Lung microvascular endothelial cell (primary cell): ENCODE results near the gene CREBRF. TPM values are rescaled to one million over a fixed set of nuclear protein-coding genes. Genes with fewer than 3 reads are reported as not detected.
A peak's percentile ranks its signal among the peaks of the same experiment; 100 is the strongest.
"Not testable (repeated sequence)": the region's sequence is repeated elsewhere in the genome, so short reads cannot be mapped to it uniquely, and the experiment has no call there.

Experiments
- DNase-seq, 2 donors: peaks; one replicate each; pipeline versions ENCODE4 v3.0.0 to v3.0.0-alpha.2; 2010; ENCODE audit warnings: low read depth in 2 of 2
- total RNA-seq: library from RNA; depleted of rRNA; stranded (reverse); fragments of >200 nt; gene quantifications from 2 replicates; pipeline ENCODE4 v1.2.1, GENCODE V29; 2014

CREBRF gene
- total RNA-seq, 1 donor from 2014 or later, result 26.4 TPM

- DNase-seq, result no peak
Measured at GRCh38 chr5:173078878-173079277, 22.7 kb downstream of the CREBRF start.

DNA sequence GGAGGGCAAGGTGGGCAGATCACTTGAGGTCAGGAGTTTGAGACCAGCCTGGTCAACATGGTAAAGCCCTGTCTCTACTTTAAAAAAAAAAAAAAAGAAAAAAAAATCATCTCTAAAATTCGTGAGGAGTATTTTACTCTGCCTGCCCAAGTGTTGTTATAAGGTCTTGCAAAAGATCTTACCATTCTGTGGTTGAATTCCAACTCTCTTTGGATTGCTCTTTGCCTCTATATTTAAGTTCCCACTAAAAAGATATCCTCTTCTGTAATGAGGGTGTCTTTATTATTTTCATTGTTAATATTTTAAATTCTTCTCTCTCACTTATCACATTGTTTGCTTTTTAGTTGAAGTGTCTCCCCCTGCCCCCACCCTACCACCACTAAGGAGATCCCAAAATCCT lies 33.4 kb downstream of the CREBRF start:
- no peak for DNase-seq

GRCh38 chr5:173090639-173091038 lies 34.5 kb downstream of the CREBRF start:
- DNase-seq, result no peak

- DNase-seq, result no peak
Measured at GRCh38 chr5:173091981-173092380, 35.8 kb downstream of the CREBRF start.

GRCh38 chr5:173093606-173094005 lies 37.5 kb downstream of the CREBRF start:
- no peak for DNase-seq

DNA sequence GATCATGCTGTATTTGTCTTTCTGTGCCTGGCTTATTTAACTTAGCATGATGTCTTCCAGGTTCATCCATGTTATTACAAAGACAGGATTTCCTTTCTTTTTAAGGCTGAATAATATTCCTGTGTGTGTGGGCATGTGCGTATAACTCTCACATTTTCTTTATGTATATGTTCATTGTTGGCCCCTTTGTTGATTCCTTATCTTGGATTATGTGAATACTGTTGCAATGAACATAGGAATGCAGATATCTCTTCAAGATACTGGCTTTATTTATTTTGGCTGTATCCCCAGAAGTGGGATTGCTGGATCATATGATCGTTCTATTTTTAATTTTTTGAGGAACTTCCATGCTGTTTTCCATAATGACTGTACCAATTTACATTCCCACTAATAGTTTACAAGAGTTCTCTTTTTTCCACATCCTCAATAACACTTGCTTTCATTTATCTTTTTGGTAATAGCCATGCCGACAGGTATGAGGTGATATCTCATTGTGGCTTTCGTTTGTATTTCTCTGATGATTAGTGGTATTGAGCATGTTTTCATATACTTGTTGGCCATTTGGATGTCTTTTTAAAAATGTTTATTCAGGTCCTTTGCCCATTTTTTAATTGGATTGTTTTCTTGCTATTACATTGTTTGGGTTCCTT lies 38.0 kb downstream of the CREBRF start:
- DNase-seq, result peak; percentile 40 to 81

GRCh38 chr5:173098787-173099186 lies 42.6 kb downstream of the CREBRF start:
- no peak for DNase-seq

DNA sequence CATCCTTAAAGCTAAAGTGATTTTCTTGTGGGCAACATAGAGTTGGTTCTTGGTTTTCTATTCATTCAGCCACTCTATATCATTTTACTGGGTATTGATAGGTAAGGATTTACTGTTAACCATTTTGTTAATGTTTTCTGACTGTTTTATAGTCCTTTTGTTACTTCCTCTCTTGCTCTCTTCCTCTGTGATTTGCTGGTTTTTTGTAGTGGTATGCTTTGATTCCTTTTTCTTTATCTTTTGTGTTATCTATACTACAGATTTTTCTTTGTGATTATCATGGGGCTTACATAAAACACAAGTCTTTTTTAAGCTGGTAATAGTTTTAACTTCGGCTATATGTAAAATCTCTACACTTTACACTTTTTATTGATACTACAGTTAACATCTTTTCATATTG lies 43.3 kb downstream of the CREBRF start:
- no peak for DNase-seq

DNA sequence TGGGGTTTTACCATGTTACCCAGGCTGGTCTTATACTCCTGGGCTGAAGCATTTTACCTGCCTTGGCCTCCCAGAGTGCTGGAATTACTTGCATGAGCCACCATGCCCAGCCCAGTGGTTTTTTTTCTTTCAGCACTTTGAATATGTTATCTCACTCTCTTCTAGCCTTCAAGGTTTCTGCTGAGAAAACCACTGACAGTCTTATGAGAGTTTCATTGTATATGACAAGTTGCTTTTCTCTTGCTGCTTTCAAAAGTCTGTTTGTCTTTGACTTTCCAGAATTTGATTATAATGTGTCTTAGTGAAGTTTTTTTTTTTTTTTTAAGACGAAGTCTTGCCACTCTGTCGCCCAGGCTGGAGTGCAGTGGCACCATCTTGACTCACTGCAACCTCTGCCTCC lies 45.1 kb downstream of the CREBRF start:
- DNase-seq, result no peak

DNA sequence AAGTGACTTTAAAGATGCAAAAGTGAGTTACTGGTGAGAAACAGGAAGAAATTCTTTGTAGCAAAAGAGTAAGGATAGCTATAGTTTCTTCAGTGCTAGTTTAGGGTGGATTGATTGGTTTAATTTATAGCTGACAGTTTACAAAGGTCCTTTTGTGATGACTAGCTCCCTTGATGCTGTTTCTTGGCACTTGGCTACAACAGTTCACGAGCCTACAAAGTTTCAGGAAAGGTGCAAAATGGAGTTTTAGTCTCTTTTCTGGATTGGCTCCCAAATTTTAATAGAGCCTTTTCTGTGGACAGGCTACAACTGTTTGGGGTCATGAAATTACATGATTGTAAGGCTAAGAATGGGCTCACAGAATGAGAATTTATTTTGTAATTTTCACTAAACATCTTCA lies 47.3 kb downstream of the CREBRF start:
- no peak for DNase-seq

GRCh38 chr5:173108914-173109313 lies 52.8 kb downstream of the CREBRF start:
- peak in 1 of 2 donors; percentile 27 for DNase-seq

DNA sequence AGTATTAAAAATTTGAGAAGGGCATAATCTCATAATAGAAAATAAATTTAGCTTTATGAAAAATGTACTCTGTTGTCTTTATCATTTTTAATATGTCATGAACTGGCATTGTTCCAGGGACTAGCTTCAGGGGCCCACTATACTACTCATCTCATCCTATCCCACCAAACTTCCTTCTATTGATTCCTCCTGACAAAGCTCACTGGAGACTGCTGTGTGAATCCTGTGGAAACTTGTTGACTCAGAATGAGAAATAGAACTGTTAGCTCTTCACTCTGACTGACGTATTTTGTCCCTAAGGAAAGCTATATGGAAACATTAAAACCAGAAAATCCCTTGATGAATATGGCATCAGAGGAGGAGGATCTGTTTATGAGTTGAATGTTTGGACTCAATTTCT lies 58.4 kb downstream of the CREBRF start:
- DNase-seq, result peak; percentile 71 to 75

- no peak for DNase-seq
Measured at GRCh38 chr5:173119719-173120118, 63.6 kb downstream of the CREBRF start.

GRCh38 chr5:173123416-173123815 lies 67.3 kb downstream of the CREBRF start:
- no peak for DNase-seq

- DNase-seq, result not testable (repeated sequence)
Measured at GRCh38 chr5:173132166-173132565, 76.0 kb downstream of the CREBRF start.

DNA sequence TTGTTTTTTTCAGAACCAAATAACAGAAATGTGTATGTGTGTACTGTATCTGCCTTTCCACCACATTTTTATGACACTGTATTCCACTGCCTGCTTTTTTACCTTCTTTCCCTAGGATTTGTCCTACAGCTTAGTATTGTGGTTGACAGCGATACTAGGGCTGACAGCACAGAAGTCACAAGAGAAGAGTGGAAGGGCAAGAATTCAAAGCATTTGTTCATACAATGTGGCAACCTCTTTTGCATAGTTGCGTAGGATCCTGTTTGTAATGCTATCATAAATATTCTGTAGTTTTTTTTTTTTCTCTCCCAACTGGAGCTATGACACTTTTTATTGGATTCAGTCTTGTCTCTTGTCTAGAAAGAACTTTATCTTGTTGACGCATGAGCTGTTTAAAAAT lies 82.6 kb downstream of the CREBRF start:
- DNase-seq, result no peak

DNA sequence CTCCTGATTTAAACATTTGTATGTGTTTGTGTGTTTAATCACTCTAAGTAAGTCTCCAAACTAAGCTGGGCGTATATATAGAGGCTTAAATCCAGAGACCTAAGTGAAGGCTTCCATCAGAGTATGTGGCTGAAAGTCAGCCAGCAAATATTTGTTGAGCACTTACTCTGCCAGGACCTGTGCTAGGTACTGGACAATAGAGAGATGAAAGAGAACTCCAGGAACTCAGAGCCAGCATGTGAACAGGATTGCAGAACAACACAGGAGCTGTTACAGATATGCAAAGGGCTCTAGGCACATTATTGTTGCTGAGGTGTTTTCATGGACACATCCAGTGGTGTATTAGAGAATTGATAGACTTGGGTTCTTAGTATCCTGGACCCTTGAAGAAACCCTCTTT lies 83.5 kb downstream of the CREBRF start:
- no peak for DNase-seq

- DNase-seq, result no peak
Measured at GRCh38 chr5:173140769-173141168, 84.6 kb downstream of the CREBRF start.

GRCh38 chr5:173143567-173143966 lies 87.4 kb downstream of the CREBRF start:
- DNase-seq, result no peak

DNA sequence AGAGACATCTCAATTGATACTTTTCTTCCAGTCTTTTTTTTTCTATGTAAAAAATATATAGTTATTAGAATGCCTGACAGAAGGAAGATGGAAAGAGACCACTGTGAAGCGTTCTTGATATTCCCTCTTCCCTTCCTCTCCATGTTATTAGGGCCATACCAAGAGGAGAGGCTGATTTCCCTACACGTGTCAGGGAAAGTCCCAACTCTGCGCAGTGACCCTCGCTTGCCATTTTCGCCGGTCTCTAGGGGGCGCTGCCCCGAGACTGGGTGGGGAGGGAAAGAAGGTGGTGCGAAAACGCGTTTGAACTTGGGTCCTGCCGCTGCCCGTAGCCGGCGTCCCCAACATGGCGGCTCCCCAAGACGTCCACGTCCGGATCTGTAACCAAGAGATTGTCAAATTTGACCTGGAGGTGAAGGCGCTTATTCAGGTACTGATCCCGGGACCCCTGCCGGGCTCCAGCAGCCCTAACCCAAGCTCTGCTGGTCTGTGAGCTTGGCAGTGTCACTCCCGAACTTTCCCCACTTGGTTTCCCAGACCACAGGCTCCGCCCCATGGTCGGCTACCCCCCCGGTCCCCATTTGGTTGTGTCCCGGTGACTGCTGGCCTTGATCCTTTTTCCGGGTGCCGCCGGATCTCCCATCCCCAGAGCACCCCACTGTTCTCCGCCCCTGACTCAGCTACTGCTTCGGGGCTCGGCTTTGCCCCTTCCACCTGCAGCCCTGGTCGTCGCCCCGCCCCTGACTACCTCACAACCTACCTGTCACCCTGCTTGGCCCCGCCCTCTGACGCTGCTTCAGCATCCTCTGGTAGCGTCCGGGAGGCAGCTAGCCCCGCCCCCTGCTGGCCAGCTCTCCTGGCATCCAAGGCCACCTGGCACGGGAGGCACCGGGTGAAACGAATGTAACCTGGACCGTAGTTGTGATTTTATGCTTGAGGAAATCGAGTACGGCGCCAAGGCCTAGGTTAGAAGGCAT lies 88.3 kb downstream of the CREBRF start, which contains the start of gene BNIP1:
BNIP1 (plus strand) TSS at position 332 of the 977 bp plus-strand sequence; CDS start at position 347, 15 bp downstream.
- peak; percentile 96 to 97 for DNase-seq

- no peak for DNase-seq
Measured at GRCh38 chr5:173148354-173148753, 92.2 kb downstream of the CREBRF start.

DNA sequence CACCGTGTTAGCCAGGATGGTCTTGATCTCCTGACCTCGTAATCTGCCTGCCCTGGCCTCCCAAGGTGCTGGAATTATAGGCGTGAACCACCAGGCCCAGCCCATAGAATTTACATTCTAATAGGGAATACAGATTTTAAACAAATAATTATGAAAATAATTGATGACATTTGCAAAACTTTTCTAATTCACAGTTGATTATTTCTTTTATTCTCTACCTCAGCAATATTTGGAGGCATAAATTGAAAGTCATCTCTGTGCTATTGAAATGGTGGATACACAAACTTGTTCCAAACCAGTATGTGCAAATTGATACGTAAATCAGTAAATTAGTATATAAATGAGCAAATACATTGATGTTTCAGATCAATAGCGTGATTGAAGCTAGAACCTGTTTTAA lies 96.4 kb downstream of the CREBRF start:
- no peak for DNase-seq

DNA sequence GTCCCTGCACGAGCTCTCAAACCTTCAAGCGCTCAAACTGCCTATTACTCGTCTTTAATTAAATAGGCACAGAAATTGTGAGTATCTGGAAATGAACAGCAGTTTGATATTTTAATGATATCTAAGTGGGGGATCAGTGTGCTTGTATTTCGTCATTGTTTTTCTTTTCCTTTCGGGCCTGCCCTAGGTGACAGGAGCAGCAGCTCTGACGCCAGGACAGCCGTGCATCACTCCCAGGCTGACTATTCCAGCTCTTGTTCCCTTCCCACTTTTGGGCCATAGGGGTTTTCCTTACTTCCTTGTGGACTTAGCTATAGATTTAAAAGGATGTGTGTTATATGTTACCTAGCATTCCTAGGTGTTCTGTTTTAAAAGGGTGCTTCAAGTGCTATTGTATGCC lies 97.7 kb downstream of the CREBRF start:
- DNase-seq, result no peak
